GM12891 (cell line): ENCODE data around the gene MORC1.

Source experiments
- PAX5 ChIP-seq: IDR thresholded peaks from 2 replicates; pipeline ENCODE4 v1.6.1; 2011; ENCODE audit warnings: low read length, moderate library complexity, mild to moderate bottlenecking; ENCODE audit not compliant: insufficient read depth, severe bottlenecking
- POLR2A ChIP-seq: IDR thresholded peaks from 2 replicates; pipeline ENCODE4 v1.6.1; 2011; ENCODE audit warnings: low read depth, low read length, control low read depth
- POLR2AphosphoS5 ChIP-seq: IDR thresholded peaks from 2 replicates; pipeline ENCODE4 v1.6.1; 2011; ENCODE audit warnings: low read depth, low read length, control low read depth
- POU2F2 ChIP-seq: IDR thresholded peaks from 2 replicates; pipeline ENCODE4 v1.6.1; 2011; ENCODE audit warnings: low read depth, mild to moderate bottlenecking, control low read depth, low read length, moderate library complexity
- SPI1 ChIP-seq: IDR thresholded peaks from 2 replicates; pipeline ENCODE4 v1.6.1; 2011; ENCODE audit warnings: low read depth, low read length, control low read depth
- TAF1 ChIP-seq: IDR thresholded peaks from 2 replicates; pipeline ENCODE4 v1.6.1; 2011; ENCODE audit warnings: low read depth, low read length, control low read depth

GRCh38 chr3:108973019-108973418, 144.9 kb downstream of the MORC1 start:
- TF ChIP-seq POLR2A (no peak), POLR2AphosphoS5 (no peak), SPI1 (no peak), TAF1 (no peak), PAX5 (no peak), POU2F2 (no peak)
